HG03342 (cell line): ENCODE results near the gene FAM237B.

Source experiments
- ATAC-seq: cut with Tn5 transposase; IDR thresholded peaks from one replicate; pipeline ENCODE4 v1.9.1; 2021; ENCODE audit warnings: mild to moderate bottlenecking, moderate library complexity; ENCODE audit not compliant: unreplicated experiment

FAM237B gene

DNA sequence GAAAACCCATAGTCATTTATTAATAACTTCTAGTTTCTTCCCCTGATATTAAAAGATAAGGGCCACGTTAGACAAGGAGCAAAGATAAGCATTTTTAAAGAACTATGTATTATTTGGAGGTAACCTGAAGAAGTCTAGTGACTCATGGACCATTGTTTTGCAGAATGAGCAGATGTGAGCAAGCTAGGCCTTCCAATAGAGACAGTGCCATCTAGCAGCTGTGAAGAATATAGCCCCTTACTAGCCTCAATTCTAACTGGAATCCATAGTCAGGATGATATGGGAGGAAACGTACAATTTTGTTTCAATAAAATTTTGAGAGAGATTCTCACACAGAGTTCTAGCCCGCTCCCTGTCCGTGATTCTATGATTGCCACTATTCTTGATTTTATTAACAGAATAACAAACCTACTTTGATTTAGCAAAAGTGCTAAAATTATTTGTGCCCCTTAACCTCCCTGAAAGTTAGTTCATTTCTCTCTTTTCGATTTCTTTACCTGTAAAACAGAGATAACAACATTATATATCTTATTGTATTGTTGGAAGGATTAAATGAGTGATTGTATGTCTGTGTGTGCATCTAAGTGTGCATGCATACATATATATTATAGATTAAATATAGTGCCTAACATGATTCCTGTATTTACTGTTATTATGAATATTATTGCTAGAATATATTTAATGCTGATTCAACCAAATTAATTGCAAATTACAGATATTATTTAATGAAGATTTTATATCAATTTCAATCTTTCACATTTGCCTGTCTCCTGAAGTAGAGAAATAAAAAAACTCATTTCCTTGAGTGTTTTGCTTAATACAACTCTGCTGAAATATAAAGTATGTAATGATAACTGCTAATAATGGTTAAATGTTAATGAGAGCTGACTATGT, 22.7 kb downstream of the FAM237B start:
- peak; percentile 91 for ATAC-seq

DNA sequence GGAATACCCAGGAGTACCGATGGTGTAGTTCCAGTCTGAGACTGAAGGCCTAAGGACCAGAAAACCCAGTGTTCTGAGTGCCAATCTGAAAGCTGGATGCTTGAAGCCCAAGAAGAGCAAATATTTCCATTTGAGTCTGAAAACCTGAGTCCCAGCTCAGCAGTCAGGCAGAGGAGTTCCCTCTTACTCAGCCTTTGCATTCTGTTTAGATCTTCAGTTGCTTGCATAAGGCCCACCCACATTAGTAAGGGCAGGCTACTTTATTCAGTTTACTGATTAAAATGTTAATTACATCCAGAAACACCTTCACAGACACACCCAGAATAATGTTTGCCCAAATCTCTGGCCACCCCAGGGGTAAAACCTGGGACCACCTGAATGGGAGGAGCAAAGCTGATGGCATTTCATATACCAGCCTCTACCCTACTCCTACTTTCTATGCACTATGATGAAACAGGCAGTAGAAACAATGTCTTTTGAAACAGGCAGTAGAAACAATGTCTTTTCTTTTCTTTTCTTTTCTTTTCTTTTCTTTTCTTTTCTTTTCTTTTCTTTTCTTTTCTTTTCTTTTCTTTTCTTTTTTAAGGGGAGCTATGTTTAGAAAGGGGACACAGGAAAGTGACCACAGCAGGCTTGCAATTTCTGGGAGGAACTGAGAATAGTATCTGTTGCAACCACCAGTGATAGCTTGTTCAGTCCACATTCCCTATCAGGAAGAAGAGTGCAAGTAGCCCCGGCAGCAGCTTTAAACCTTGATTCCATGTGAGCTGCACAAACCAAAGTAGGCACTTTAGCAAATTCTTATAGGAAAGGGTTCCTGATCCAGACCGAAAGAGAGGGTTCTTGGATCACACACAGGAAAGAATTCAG, 30.6 kb downstream of the FAM237B start:
- no peak for ATAC-seq

DNA sequence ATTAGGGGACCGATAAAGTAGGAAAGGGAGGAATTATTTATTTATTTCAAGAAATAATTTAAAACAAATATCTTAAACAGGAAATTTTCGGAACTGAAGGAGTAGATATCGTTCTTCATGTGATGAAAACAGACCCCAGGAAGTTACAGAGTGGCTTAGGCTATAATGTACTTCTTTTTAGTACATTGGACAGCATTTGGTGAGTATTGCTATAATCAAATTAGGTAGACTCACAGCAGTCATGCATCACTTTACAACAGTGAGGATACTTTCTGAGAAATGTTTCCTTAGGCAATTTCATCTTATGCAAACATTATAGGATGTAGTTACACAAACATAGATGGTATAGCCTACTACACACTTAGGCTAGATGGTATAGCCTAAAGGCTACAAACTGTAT, 33.0 kb downstream of the FAM237B start:
- no peak for ATAC-seq

DNA sequence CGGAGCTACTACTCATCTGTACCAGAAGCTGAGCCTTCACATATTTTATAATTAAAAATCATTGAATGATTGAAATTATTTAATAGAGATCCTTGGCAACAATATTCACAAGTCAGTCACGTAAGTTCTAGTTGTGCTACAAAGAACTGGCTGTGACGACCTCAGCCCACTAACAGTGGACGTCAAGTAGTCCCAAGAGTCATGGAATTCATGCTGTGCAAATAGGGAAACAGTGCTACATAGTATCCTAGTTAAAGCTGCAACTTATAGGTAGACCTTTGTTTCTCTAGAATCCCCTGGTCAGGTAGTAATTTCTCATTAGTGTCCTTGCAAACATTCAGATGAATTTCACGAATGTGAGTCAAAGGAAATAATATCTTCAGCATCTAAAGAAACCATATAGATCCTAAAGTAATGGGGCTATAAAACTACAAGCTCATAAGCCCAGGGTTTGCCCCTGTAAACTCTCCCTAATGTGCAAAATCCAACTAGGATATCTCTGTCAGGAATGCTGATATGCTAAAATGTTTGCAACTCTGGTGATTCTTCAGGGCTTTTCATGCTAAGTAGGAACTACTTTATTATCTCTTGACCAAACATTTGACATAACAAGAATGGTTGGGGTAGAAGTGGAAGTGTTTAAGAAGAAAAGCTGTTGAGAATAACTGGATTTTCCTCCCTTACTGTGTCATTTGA, 44.9 kb downstream of the FAM237B start:
- no peak for ATAC-seq

DNA sequence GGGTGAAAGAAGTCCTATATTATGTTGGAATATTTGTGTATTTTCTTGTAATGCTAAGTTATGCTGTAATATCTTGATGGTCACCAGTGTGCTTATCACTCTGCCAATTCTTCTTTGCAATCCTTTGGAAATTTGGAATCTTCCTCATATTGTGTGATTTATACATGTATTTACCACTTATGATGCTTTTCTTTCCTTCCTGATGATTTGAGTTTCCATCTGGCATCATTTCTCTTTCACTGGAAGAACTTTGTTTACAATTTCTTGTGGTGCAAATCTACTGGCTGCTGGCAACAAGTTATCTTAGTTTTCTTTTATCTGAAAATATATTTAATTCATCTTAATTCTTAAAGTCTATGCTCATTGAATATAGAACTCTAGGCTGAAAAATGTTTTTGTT, 46.9 kb downstream of the FAM237B start:
- no peak for ATAC-seq

DNA sequence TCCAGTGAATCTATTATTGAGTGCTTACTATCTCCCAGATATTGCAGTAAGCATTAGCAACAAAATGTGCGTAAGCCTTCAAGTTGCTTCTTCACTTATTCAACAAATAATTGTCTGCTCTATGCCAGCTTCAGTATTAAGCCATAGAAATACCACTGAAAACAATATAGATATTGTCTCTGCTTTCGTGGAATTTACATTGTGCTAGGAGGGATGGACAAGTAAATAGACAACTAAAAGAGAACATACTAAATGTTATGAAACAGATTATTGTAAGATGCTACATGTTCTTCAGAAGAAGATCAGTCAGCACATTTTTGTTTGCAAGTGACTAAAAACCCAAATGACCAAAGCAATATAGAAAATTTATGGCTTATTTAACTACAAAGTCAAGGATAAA, 48.9 kb downstream of the FAM237B start:
- ATAC-seq: no peak

DNA sequence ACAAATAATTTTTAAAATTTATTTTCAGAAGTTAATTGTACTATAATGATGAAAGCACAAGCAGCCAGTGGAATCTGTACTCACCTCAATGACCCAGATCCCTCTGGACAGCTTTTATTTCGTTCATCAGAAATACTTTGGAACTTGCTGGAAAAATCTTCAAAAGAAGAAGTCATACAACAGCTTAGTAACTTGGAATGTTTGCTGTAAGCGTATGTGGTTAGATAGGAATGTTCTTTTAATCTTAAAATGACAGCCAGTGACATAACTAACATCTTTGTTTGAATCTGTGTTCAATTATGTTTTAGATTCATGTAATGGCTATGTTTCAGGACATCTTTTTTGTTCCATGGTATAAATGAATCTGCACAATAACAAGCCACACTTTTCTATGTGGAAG, 49.4 kb downstream of the FAM237B start:
- no peak for ATAC-seq

DNA sequence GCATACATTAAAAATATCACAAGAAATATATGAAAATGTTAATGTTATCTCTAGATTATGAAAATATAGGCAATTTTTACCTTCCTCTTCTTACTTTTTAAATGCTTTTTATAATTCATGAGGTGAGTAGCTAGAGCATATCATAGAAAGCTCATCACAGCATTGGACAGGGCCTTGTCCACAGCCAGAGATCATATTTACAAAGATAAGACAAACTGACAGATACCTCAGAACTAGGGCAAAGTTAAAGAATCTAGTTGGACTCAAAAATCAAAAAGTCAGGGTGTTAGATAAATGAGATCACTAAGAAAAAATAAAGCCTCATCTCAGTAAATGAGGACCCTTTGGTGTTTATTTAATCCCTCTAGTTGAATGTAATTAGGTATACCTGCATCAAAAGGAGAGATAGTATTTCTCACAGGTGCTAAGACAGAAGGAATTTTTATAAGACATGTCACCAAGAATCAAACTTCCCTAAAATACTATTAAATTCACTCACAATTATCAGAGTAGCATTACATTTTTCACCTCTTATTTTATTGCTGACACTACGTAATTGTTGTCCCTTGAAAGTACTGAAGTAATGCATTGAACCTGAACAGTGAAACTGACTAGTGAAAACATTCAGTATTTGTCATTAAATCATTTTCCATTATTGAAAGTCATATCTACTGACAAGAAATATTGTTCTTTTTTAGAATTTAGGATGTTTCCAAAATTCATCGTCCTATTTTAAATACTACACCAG, 50.5 kb downstream of the FAM237B start:
- ATAC-seq: no peak

DNA sequence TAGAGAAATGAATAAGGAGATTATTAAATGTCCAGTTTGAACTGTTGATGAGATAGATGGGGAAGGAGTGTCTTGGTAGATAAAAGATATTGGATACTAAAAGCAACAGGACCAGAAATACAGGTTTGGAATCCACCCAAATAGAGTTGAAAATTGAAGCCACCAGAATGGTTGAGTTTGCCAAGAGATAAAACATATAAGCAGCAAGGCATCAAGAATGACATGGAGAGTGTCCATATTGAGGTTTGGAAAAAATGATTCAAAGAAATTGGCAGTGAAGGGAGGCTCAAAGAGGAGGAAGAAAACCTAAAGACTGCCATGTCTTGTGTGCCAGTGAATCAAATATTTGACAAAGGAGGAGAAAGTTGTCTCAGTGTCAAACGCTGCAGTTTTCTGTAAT, 51.9 kb downstream of the FAM237B start:
- ATAC-seq: no peak

DNA sequence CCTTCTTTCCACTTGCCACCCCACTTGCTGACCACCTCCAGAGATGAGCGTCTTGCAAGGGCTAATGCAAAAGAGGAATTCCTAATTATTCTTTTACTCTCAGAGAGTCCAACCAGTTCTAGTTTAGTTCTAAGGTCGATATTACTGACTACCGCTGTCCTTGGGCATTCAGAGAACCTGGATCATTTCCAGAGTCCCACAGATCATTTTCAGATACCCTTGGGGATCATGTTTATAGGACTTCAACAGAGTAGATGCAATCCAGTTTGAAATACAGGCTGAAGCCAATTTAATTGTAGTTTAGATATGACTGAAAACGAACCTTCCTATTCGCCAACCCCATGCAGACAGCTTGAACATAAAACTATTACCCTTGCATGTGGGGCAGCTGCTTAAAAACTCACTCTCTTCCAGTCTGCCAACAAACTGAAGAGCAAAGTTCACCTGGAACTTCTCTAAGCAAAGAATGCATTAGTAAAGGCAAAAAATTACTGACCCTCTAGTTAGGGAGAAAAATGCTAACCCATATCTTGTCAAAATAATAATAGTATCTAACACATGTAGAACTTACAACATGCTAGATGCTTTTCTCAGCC, 53.7 kb downstream of the FAM237B start:
- no peak for ATAC-seq

DNA sequence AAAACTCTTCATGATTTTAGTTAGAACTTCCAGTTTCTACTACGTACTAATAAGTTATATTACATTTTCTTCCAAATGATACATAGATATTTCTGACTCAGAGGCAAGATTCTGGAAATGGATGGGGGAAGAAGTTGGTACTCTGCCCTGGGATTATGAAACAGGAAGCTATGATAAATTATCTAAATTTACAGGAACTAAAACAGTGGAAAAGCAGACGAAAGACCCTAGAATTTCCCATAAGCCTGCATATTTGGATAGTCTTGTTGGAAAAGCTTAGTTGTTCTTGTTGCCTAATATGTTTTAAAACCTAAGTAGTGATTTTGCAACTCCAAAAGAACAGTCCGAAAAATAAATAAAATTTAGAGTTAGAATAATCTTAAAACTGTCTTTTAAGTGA, 54.3 kb downstream of the FAM237B start:
- ATAC-seq: no peak
